SK-N-SH (cell line): ENCODE data around the gene TIMD4.

ENCODE experiments used
- CTCF ChIP-seq: fragments of 200-600 bp; sonication (generic); IDR thresholded peaks from 2 replicates; pipeline ENCODE4 v1.6.1; 2017; ENCODE audit warnings: antibody characterized with exemption, mild to moderate bottlenecking, moderate library complexity
- EP300 ChIP-seq, 2 experiments: IDR thresholded peaks; 2 replicates each; pipeline versions ENCODE4 v1.4.0 to v1.6.1; 2012; ENCODE audit warnings: borderline replicate concordance in 1 of 2, low read depth in 1 of 2, low read length in 1 of 2
- EZH2phosphoT487 ChIP-seq: fragments of 200-600 bp; sonication (generic); IDR thresholded peaks from 2 replicates; pipeline ENCODE4 v1.6.1; 2017; ENCODE audit warnings: low read depth, mixed run types, mild to moderate bottlenecking, antibody characterized with exemption, moderate library complexity, borderline replicate concordance
- MAX ChIP-seq: IDR thresholded peaks from 2 replicates; pipeline ENCODE4 v1.4.0; 2012; ENCODE audit warnings: low read depth
- NRF1 ChIP-seq: IDR thresholded peaks from 2 replicates; pipeline ENCODE4 v1.6.1; 2012; ENCODE audit warnings: low read depth, mild to moderate bottlenecking, low read length
- POLR2AphosphoS5 ChIP-seq: IDR thresholded peaks from 2 replicates; pipeline ENCODE4 v1.6.1; 2012; ENCODE audit warnings: low read depth, low read length
- TAF1 ChIP-seq: IDR thresholded peaks from 2 replicates; pipeline ENCODE4 v1.6.1; 2012; ENCODE audit warnings: low read depth, mild to moderate bottlenecking, low read length, moderate library complexity, borderline replicate concordance

- TF ChIP-seq EZH2phosphoT487 (no peak), CTCF (no peak), EP300 (IDR thresholded peaks at IDR 0.05; ENCODE audit: borderline replicate concordance in 1 of 2, low read depth in 1 of 2, low read length in 1 of 2) (no peak), TAF1 (no peak), POLR2AphosphoS5 (no peak), NRF1 (no peak), MAX (no peak)
These were observed 55.4 kb downstream of the TIMD4 start for GRCh38 chr5:156907667-156908066.
